ENCODE results near the gene TYRP1.

GRCh38 chr9:12730927-12731326 lies 37.7 kb downstream of the TYRP1 start:
- TF ChIP-seq CTCF (IDR thresholded peaks at IDR 0.05) (no peak), POLR2A (IDR thresholded peaks at IDR 0.05) (no peak)
